Dermis microvascular lymphatic vessel endothelial cell (primary cell): ENCODE measurements around the gene FOSL1. TPM values are rescaled to one million over a fixed set of nuclear protein-coding genes. Genes with fewer than 3 reads are reported as not detected.
"Not testable (repeated sequence)": the region's sequence is repeated elsewhere in the genome, so short reads cannot be mapped to it uniquely, and the experiment has no call there.

Experiments
- DNase-seq, 2 donors: peaks; one replicate each; pipeline versions ENCODE4 v3.0.0 to v3.0.0-alpha.2; 2010; ENCODE audit warnings: low read depth in 2 of 2
- total RNA-seq: library from RNA; depleted of rRNA; stranded (reverse); fragments of >200 nt; gene quantifications from 2 replicates; pipeline ENCODE4 v1.2.1, GENCODE V29; 2014

FOSL1 gene
- total RNA-seq, 1 donor from 2014 or later: 2.1 TPM

GRCh38 chr11:65852508-65853245, 47.5 kb downstream of the FOSL1 start:
- DNase-seq: no peak

GRCh38 chr11:65851811-65852507, 48.2 kb downstream of the FOSL1 start:
- no peak for DNase-seq

GRCh38 chr11:65851083-65851579, 49.1 kb downstream of the FOSL1 start:
- DNase-seq: no peak

- DNase-seq: no peak
These were observed 49.7 kb downstream of the FOSL1 start for GRCh38 chr11:65850217-65851082.

- DNase-seq: no peak
These were observed 50.4 kb downstream of the FOSL1 start for GRCh38 chr11:65849771-65850216.

GRCh38 chr11:65849366-65849765, 50.8 kb downstream of the FOSL1 start:
- DNase-seq: no peak

GRCh38 chr11:65848693-65849092, 51.5 kb downstream of the FOSL1 start:
- DNase-seq: not testable (repeated sequence)

GRCh38 chr11:65847746-65848145, 52.4 kb downstream of the FOSL1 start:
- no peak for DNase-seq

- no peak for DNase-seq
These were observed 55.8 kb downstream of the FOSL1 start for GRCh38 chr11:65844231-65844872.

GRCh38 chr11:65843811-65844210, 56.4 kb downstream of the FOSL1 start:
- no peak for DNase-seq

- DNase-seq: no peak
These were observed 58.0 kb downstream of the FOSL1 start for GRCh38 chr11:65842144-65842543.

Other genes starting within 250 kb of the FOSL1 start
- gene RELA, start 237.5 kb downstream of the FOSL1 start, total RNA-seq: 8.7 and 16.3 TPM in 2 replicates
- gene KAT5, start 188.1 kb downstream of the FOSL1 start, total RNA-seq: 37.6 and 38.4 TPM in 2 replicates
- gene RNASEH2C, start 179.6 kb downstream of the FOSL1 start, total RNA-seq: 39.8 and 42.6 TPM in 2 replicates
- gene AP5B1, start 119.4 kb downstream of the FOSL1 start, total RNA-seq: 6.2 and 11.9 TPM in 2 replicates
- not detected in 2 replicates for gene OVOL1, start 113.3 kb downstream of the FOSL1 start, total RNA-seq
- 0.13 and 0.51 TPM in 2 replicates for gene SNX32, start 66.4 kb downstream of the FOSL1 start, total RNA-seq
- gene CFL1, start 42.2 kb downstream of the FOSL1 start, total RNA-seq: 976 and 1,057 TPM in 2 replicates
- 32.6 and 37.8 TPM in 2 replicates for gene MUS81, start 40.0 kb downstream of the FOSL1 start, total RNA-seq
- gene EFEMP2, start 27.6 kb downstream of the FOSL1 start, total RNA-seq: 11.2 and 44.4 TPM in 2 replicates
- gene CTSW, start 20.6 kb downstream of the FOSL1 start, total RNA-seq: 0.13 TPM in 2 replicates
- gene FIBP, start 11.9 kb downstream of the FOSL1 start, total RNA-seq: 157 and 195 TPM in 2 replicates
- gene CCDC85B, start 9.7 kb downstream of the FOSL1 start, total RNA-seq: 40.7 and 49.3 TPM in 2 replicates
- 12.3 and 19.8 TPM in 2 replicates for gene C11orf68, start 18.7 kb upstream of the FOSL1 start, total RNA-seq
- 67.3 and 84.5 TPM in 2 replicates for gene DRAP1, start 19.0 kb upstream of the FOSL1 start, total RNA-seq
- gene TSGA10IP, start 45.1 kb upstream of the FOSL1 start, total RNA-seq: not detected in 2 replicates
- gene SART1, start 61.3 kb upstream of the FOSL1 start, total RNA-seq: 23.9 and 27.8 TPM in 2 replicates
- 21.7 and 29.7 TPM in 2 replicates for gene EIF1AD, start 101.8 kb upstream of the FOSL1 start, total RNA-seq
- 16.7 and 20.4 TPM in 2 replicates for gene BANF1, start 102.1 kb upstream of the FOSL1 start, total RNA-seq
- 0.38 and 0.64 TPM in 2 replicates for gene CST6, start 111.6 kb upstream of the FOSL1 start, total RNA-seq
- 0.13 TPM in 1 of 2 replicates, not detected in the other for gene CATSPER1, start 126.1 kb upstream of the FOSL1 start, total RNA-seq
- 0.26 and 0.38 TPM in 2 replicates for gene GAL3ST3, start 148.8 kb upstream of the FOSL1 start, total RNA-seq
- gene SF3B2, start 152.0 kb upstream of the FOSL1 start, total RNA-seq: 70.3 and 72.7 TPM in 2 replicates
- 16.4 and 30.7 TPM in 2 replicates for gene PACS1, start 169.9 kb upstream of the FOSL1 start, total RNA-seq